Hematopoietic multipotent progenitor cell treated with erythropoietin and hydrocortisone succinate and interleukin-3 and kit ligand, for 15 days (in vitro differentiated cells): ENCODE measurements around the gene UMAD1.

ENCODE experiments used
- DNase-seq: peaks from one replicate; pipeline ENCODE4 v3.0.0-alpha.2; 2015; ENCODE audit warnings: low spot score

UMAD1 gene

DNA sequence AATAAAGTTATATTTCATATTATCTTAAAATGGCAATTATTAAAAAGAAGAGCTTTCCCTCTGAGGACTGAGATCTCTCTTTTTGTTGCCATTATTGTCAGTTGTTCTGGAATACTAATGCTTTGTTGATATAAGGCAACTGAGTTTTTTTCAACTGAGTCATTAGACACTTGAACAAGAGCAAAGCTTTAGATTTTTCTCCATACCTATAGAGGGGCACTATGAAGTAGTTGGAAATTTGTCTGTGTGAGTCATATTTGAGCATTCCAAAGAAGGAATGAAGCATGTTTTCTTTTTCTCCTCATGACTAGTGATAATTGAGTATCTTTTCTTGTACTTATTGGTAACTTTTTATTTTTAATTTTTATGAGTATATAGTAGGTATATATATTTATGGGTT is 53.3 kb downstream of the UMAD1 start:
- DNase-seq: no peak

DNA sequence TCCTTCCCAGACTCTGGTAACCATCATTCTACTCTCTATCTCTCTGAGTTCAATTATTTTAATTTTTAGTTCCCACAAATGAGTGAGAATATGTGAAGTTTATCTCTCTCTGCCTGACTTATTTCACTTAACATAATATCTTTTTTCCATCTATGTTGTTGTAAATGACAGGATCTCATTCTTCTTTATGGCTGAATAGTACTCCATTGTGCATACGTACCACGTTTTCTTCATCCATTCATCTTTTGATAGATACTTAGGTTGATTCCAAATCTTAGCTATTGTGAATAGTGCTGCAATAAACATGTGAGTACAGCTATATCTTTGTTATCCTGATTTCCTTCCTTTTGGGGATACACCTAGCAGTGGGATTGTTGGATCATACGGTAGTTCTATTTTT is 54.0 kb downstream of the UMAD1 start:
- DNase-seq: no peak

DNA sequence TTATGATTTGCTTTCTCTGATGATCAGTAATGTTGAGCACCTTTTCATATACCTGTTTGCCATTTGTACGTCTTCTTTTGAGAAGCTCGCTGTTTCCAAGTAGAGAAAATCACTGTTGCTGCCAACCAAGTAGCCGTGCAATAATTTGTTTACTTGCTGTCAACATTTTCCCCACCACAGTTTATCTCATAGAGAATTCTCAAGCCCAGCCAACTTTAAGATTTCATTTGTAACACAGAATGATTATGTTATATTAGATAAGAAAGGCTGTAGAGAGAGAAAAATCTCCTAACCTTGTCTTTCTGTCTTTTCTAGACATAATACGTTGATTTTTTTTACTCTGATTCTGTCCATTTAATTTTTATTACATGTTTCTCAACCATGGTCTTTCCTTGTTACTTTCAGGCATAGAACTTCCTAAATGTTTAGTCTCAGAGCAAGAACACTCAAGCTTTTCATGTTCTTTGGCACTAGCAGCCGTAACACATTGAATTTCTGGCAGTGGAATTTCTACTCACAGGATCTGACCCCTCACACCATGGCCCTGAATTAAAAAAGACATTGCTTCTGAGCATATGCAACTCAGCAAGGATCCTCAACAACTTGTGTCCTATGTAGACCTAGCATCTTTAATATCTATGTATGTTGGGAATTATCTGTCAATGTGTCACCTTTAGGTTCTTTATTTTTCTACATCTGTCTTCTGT is 54.7 kb downstream of the UMAD1 start:
- no peak for DNase-seq

DNA sequence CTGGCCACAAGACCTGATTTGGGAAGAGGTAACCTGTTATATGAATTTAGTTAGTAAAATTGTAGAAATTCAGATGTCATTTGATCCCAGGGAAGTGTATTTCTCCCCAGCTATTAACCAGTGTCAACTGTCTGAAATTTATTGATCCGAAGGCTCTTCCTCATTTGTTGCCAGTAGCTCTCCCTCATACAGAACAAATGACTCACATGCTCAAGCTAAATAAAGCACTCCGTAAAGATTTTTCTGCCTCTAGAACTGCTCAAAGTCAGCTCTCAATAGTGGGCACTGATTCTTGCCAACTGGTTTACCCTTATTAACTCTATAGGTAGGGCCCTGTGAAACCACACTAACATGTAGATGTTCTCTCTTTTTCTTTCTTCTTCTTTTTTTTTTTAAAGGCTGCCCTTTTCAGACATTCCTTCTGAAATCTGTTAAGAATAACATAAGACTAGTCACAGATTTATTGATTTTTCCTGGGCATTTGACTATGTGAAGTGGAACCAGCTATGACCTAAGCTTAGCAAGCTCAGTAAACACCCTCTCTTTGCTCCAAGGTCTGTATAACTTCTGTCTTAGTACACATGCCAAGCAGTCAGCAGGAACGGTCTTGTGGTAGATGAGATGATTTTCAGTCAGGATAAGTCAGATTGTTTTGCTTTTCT is 56.0 kb downstream of the UMAD1 start:
- no peak for DNase-seq

DNA sequence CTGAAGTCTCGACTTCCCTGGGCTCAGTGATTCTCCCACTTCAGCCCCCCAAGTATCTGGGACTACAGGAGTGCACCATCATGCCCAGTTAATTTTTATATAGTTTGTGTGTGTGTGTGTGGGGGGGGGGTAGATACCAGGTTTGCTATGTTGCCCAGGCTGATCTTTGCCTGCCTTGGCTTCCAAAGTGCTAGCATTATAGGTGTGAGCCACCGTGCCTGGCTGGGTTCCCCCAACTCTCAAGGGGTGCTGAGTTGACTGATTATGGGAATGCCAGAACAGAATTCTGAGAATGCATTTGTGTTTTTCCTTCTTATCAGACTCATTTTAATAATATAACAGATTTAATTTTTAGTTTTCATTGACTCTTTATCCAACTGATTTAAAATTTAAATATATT is 58.4 kb downstream of the UMAD1 start:
- DNase-seq: no peak

DNA sequence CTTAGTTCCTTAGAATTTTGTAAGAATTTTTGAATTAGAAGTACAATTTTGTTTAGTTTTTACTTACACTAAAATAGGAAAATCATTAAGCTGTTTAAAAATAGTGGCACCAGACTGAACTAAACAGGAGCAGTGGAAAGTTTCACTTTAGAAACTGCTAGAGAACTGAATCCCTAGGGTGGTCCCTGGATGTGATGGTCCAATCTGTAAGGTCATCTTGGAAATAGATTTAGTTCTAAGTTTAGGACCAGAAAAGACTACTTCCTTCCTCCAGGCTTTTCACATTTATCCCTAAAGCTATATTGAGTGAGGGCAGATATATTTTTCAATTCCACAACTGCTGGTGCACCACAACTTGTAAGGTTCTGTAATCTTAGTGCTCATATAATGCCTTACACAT is 58.8 kb downstream of the UMAD1 start:
- no peak for DNase-seq

DNA sequence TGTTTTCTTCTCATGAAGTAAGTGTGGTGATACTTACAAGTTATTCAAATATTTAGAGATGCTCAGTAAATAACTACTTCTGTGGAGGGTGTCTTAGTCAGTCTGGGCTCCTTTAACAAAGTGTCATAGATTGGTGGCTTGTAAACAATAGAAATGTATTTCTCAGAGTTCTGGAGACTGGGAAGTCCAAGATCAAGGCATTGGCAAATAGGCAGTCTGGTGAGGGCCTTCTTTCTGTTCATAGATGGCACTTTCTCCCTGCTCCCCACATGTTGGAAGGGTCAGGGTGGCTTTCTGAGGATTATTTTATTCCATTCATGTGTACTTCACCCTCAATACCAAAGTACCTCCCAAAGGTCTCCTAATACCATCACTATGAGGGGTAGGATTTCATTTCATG is 59.4 kb downstream of the UMAD1 start:
- no peak for DNase-seq

DNA sequence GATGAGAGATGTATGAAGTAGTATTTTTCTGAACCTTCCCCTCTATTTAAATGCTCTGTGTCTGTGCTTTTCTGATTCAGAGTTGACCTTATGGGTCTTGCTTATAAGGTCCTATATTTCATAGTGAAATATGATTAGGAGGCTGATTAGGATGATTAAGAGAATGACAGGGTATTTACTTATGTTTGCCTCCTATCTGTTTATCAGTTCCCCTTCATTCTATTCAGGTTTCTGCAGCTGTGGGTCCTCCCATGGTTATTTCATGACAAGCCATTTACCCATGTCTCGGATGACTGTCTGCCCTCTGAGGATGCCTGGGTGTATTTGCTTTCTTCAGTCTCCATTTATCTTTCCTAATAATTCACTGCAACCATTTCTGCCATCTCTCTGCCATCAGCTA is 61.0 kb downstream of the UMAD1 start:
- no peak for DNase-seq

DNA sequence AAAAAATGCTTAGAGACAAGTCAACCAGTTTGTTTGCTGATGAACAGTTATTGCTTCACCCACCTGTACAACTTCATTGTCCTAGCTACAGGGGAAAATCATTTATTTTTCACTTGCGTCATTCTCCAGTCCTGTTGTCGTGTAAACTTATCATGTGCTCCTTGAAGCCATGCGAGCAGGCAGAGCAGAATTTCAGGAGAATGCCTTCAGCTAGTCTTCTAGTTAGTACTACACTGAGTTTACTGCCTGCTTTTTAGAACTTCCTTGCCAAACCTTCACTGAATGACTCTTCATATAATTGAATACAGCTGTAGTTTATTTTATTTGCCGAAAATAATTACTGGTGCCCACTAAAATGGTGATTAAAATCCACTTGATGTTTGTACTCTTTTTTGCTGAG is 62.3 kb downstream of the UMAD1 start:
- no peak for DNase-seq

DNA sequence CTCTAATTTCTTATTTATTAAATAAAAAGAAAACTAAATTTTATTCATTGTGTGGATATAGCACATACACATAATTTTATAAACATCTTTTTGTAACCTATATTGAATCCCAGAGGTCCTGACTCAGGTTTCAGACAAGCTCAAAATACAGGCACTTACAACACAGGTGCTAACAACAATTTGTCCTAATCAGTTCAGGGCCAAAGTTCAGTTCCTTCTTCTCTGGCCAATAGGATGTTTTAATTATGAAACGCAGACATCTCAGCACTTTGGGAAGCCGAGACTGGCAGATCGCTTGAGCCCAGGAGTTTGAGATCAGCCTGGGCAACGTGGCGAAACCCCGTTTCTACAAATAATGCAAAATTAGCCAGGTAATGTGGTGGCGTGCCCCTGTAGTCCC is 62.9 kb downstream of the UMAD1 start:
- no peak for DNase-seq

DNA sequence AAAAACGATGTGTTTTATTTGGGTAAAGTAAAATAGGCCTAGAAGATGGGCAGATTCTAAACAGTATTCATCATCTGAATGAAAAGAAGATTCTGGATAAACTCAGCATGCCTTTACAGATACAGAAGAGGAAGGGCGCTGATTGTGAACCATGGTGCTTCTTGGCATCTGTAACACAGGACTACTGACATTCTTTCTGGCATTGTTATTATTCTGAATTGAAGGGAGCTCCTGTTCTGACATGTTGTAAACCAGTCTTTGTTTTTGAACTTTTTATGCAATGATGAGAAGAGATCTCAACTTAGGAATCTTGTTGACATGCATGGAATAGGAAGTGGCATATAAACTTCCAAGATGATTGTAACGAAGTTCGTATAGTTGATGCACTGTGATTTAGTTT is 64.3 kb downstream of the UMAD1 start:
- DNase-seq: no peak

DNA sequence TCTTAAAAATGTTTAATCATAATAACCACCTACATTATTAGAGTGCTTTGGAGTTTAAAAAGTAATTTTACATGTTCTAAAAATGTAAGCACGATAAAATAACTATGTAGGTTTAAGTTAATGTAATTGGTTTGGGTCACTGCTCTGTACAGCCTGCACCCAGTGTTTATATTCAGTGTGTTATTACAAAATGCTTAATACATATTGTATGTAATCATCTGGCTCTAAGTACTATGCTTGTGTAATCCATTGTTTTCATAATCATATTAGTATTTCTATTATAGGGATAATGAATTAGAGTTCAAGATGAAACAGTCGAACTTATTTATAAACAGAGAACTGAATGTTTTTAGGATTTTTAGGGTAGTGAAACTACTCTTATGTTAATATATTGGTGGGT is 64.8 kb downstream of the UMAD1 start:
- no peak for DNase-seq

DNA sequence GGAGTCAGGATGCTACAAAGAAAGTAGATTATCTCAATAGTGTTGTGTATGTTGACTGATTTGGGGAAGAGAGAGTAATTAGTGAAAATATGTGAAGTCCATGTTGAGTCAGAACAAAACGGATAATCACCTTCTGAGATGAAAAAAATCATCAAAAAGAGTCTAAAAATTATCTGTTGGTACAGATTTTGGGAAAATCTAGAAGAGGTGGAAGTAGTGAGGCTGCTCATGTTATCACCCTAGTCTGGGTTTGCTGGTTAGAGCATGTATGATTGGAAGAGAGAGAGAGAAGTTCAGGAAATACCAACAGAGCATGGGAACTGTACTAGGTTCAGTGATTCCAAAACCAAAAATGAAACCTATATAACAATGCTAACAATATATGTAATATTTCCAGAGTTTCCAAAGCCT is 65.6 kb downstream of the UMAD1 start:
- no peak for DNase-seq

DNA sequence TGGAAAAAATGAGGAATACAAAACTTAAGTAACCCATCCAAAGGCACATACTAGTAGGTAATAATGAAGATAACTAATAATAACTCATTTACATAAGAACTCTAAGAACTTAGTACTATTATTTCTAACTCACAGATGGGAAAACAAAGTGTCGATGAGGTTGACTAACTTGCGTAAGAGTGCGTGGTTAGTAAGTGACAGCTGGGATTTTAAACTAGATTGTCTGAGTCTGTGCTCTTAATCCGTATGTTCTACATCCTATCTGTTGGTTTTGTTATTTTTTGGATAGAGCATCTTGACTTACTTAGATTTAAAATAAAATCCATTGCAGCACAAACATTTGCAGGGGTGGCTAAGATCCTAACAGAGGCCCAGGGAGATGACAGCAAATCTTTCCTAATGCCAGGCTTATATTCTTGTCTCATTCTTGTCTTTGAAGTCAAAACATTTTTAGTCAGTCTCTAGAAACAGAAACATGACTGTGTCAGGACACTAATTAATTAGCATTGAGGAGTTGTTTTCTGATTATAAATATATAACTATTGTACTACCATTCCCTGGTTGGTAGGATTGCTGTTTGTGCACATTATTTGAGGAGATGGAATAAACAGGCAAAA is 66.1 kb downstream of the UMAD1 start:
- DNase-seq: no peak

DNA sequence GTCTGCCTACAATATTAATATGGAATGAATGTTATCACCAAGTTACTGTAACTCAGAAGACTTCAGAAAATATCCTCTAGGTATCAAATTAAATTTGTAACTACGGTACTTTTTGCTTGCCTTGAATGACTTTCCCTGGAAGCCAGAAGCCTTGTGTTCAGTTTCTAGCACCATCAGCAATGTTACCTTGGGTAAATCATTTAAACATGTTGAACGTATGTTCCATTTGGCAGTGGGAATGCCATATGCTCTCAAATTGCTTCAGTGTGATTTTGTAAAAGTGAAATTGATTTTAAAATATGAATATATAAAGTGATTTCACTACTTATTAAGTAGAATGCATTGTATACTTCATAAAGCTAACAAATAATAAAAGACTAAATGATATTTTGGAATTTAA is 66.7 kb downstream of the UMAD1 start:
- no peak for DNase-seq

DNA sequence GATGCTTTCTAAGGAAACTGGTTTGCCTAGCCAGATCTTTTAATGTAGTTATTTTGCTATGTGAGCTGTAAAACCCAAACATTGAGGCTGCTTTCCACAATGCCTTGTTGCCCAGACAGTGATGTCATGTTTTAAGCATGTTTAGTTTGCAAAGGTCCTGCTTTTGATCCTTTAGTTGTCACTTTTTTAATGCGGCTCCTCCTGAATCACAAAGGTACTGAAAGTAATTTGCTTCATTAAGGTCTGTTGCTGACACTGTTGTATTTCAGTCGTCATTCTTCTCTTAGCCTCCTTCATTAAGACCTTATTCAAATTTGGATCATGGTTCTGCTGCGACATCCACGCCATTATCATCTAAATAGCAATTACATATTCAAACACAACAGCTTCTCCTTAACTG is 67.3 kb downstream of the UMAD1 start:
- no peak for DNase-seq

DNA sequence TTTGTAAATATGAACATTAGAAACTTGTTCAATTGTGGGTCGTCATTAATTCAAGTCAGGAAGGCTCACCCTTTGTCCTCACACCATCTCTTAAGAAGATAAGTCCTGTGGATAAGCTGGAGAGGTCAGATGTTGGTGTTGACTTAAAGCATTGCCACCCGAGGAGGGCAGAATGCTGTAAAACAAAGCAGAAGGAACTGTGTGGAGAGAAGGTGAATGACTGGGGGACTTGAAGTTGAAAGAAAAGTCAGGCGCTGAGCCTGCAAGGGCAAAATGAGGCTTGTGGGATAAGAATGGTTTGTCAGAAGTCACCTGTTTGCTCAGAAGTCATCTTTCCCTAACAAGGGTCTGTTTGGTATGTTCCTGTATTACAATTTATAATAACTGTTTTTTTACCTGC is 68.7 kb downstream of the UMAD1 start:
- DNase-seq: no peak

DNA sequence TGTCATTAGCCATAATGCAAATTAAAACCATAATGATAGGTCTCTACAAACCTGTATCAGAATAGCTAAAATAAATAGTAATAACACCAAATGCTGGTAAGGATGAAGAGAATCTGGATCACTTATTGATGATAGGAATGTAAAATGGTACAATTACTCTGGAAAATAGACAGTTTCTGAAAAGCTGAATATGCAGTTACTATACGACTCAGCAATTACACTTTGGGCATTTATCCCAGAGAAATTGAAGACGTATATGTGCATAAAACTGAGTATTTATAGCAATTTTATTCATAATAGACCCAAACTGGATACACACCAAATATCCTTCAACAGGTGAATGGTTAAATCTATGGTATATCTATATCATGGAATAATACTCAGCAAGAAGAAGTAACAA is 69.9 kb downstream of the UMAD1 start:
- DNase-seq: no peak

DNA sequence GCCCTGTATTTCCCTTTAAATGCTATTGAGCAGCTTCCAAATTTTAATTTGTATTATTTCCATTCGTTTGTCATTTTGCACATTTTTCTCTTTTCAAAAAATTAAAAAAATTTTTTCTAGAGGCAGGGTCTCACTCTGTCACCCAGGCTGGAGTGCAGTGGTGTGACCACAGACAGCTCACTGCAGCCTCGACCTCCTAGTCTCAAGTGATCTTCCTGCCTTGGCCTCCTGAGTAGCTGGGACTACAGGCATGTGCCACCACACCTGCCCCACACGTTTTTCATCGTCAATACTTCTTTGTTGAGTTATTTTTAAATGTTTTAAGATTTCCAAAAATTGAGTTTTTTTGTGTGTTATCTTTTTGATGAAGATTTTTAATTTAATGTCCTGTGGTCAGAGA is 73.2 kb downstream of the UMAD1 start:
- DNase-seq: no peak

DNA sequence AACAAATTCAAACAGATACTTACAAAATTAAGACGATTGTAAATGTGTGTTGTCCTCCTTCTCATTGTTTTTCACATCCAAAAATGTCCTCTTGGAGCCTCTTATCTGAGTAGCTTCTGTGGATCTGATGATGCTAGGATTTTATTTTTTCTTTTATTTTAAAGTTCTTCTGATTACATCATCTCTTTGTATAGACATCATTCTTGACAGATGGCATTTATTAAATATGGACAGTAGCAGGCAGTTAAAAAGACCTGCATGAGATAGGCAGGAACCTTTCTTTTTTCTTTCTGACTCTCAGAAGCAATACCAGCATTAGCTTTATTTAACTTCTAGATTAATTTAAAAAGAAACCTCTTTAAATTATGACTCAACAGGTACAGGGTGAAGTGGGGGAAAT is 77.9 kb downstream of the UMAD1 start, which contains the start of gene RPA3:
RPA3 (minus strand) TSS at position 116 of the 400 bp plus-strand sequence. CDS start 78,189 bp downstream, outside the sequence.
- DNase-seq: no peak

DNA sequence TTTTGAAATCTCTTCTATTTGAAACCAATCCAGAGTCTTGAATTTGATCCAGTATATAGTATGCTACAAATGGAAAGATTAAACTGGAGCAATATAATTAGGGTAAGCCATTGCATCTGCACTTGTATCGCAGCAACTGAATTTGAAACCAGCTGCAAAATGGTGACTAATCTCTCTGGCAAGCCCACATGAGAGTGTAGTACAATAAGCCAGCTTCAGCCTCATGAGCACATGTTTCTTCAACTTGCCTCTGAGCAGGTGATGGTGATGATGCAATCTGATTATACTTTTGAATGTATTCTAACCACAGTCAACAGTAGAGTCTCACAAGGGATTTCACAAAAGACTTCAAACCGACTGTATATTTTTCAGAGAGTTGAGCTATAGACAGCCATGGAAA is 78.7 kb downstream of the UMAD1 start:
- no peak for DNase-seq

DNA sequence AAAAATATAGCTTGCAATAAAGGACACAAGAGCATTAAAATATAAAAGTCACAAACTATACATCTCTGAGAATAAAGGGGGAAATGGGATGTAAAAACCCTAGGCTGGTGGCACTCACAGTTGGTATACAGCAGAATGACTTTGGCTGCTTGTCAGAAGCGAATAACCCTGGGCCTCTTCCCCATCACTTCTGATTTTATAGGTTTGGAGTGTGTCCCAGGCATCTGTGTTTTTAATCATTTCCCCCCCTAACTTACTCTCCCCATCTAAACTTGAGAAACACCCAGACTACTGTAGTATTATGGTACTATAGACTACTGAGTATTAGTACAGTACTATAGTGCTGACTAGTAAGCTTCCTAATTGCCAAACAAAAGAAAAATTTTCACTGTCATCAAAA is 79.6 kb downstream of the UMAD1 start:
- DNase-seq: no peak

DNA sequence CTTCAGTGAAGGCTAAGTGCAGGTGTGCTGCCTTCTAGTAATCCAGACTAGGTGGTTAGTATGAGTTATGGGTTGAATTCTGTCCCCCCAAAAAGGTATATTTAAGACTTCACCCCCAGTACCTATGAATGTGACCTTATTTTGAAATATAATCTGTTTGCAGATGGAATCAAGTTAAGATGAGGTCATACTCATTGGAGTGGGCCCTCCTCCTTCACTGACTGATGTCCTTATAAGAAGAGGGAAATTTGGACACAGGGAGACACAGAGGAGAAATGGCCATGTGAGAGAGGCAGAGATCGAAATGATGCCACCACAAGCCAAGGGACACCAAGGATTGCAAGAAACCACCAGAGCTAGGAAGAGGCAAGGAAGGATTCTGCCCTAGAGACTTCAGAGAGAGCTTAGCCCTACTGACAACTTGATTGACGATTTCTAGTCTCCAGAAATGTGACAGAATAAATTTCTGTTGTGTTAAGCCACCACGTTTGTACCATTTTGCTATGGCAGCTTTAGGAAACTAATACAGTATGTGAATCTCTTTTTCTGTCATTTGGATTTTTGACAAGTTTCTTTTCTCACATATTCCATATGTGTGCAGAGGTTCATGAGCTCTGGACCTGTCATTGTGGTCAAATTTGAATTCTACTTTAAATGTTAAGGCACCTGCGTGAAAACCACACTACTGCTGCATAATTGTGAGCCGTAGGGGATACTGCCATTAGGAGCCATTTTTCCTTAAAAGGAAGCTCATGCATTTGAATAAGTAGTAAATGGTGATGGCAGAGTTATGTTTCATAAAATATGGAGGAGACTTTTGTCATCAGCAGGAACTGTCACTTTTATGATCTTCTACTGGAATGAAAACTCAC is 80.4 kb downstream of the UMAD1 start:
- DNase-seq: no peak
